ENCODE data around the gene OPN1MW2. TPM values are rescaled to one million over a fixed set of nuclear protein-coding genes. Genes with fewer than 3 reads are reported as not detected.

OPN1MW2 gene
- not detected in 5 replicates for total RNA-seq (2022; extraction: Qiagen RNA extraction; ENCODE audit: low read depth)

GRCh38 chrX:154219456-154219855 is at the start of gene OPN1MW2:
Gene OPN1MW2, plus strand, starts transcription at chrX:154219756. Its CDS starts 60 bp downstream, at chrX:154219816.

GRCh38 chrX:154182296-154182695 is 37.3 kb upstream of the OPN1MW2 start, which contains the start of gene OPN1MW:
Gene OPN1MW, plus strand, starts transcription at chrX:154182596. Its CDS starts 82 bp downstream, at chrX:154182678.

DNA sequence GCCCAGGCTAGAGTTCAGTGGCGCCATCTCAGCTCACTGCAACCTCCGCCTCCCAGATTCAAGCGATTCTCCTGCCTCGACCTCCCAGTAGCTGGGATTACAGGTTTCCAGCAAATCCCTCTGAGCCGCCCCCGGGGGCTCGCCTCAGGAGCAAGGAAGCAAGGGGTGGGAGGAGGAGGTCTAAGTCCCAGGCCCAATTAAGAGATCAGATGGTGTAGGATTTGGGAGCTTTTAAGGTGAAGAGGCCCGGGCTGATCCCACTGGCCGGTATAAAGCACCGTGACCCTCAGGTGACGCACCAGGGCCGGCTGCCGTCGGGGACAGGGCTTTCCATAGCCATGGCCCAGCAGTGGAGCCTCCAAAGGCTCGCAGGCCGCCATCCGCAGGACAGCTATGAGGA is 37.7 kb downstream of the OPN1MW2 start, which contains the start of gene OPN1MW3:
TSS of gene OPN1MW3 (plus strand) at position 301 of the 400 bp plus-strand sequence. CDS start at position 339, 38 bp downstream.

Other genes with a start within 250 kb of the OPN1MW2 start
- 40.4 to 49.7 TPM (median 44.7 TPM) in 5 replicates for gene HCFC1, start 247.9 kb upstream of the OPN1MW2 start, total RNA-seq (2022; extraction: Qiagen RNA extraction; ENCODE audit: low read depth)
- 5.3 to 8.3 TPM (median 6.9 TPM) in 5 replicates for gene TMEM187, start 247.0 kb upstream of the OPN1MW2 start, total RNA-seq (2022; extraction: Qiagen RNA extraction; ENCODE audit: low read depth)
- 215 to 239 TPM (median 234 TPM) in 5 replicates for gene IRAK1, start 199.9 kb upstream of the OPN1MW2 start, total RNA-seq (2022; extraction: Qiagen RNA extraction; ENCODE audit: low read depth)
- gene MECP2, start 122.0 kb upstream of the OPN1MW2 start, total RNA-seq (2022; extraction: Qiagen RNA extraction; ENCODE audit: low read depth) = 15.9 to 26.4 TPM (median 21.2 TPM) in 5 replicates
- gene OPN1LW, start 75.5 kb upstream of the OPN1MW2 start, total RNA-seq (2022; extraction: Qiagen RNA extraction; ENCODE audit: low read depth) = not detected in 5 replicates
- not detected in 5 replicates for gene OPN1MW, start 37.2 kb upstream of the OPN1MW2 start, total RNA-seq (2022; extraction: Qiagen RNA extraction; ENCODE audit: low read depth)
- not detected in 5 replicates for gene OPN1MW3, start 37.8 kb downstream of the OPN1MW2 start, total RNA-seq (2022; extraction: Qiagen RNA extraction; ENCODE audit: low read depth)
- not detected in 5 replicates for gene TEX28, start 75.4 kb downstream of the OPN1MW2 start, total RNA-seq (2022; extraction: Qiagen RNA extraction; ENCODE audit: low read depth)
- gene TKTL1, start 76.0 kb downstream of the OPN1MW2 start, total RNA-seq (2022; extraction: Qiagen RNA extraction; ENCODE audit: low read depth) = 0.06 to 0.23 TPM in 2 of 5 replicates, not detected in the others
- gene FLNA, start 154.9 kb downstream of the OPN1MW2 start, total RNA-seq (2022; extraction: Qiagen RNA extraction; ENCODE audit: low read depth) = 1,489 to 1,751 TPM (median 1,561 TPM) in 5 replicates
- gene EMD, start 159.5 kb downstream of the OPN1MW2 start, total RNA-seq (2022; extraction: Qiagen RNA extraction; ENCODE audit: low read depth) = 137 to 159 TPM (median 152 TPM) in 5 replicates
- 4,944 to 5,934 TPM (median 5,259 TPM) in 5 replicates for gene RPL10, start 178.6 kb downstream of the OPN1MW2 start, total RNA-seq (2022; extraction: Qiagen RNA extraction; ENCODE audit: low read depth)
- 26.5 to 29.9 TPM (median 27.4 TPM) in 5 replicates for gene DNASE1L1, start 189.5 kb downstream of the OPN1MW2 start, total RNA-seq (2022; extraction: Qiagen RNA extraction; ENCODE audit: low read depth)
- gene TAFAZZIN, start 191.8 kb downstream of the OPN1MW2 start, total RNA-seq (2022; extraction: Qiagen RNA extraction; ENCODE audit: low read depth) = 26.6 to 37.0 TPM (median 35.2 TPM) in 5 replicates
- 82.2 to 107 TPM (median 102 TPM) in 5 replicates for gene ATP6AP1, start 208.9 kb downstream of the OPN1MW2 start, total RNA-seq (2022; extraction: Qiagen RNA extraction; ENCODE audit: low read depth)
- 92.2 to 99.4 TPM (median 97.5 TPM) in 5 replicates for gene GDI1, start 217.4 kb downstream of the OPN1MW2 start, total RNA-seq (2022; extraction: Qiagen RNA extraction; ENCODE audit: low read depth)
- 94.9 to 121 TPM (median 111 TPM) in 5 replicates for gene FAM50A, start 224.4 kb downstream of the OPN1MW2 start, total RNA-seq (2022; extraction: Qiagen RNA extraction; ENCODE audit: low read depth)
- gene PLXNA3, start 238.5 kb downstream of the OPN1MW2 start, total RNA-seq (2022; extraction: Qiagen RNA extraction; ENCODE audit: low read depth) = 5.4 to 17.5 TPM (median 12.2 TPM) in 5 replicates

Data from A549 treated with DMSO at 1 μM for 4 hours (cell line).